ENCODE results near the gene NFYA. TPM values are rescaled to one million over a fixed set of nuclear protein-coding genes. Genes with fewer than 3 reads are reported as not detected.

Gene NFYA
- total RNA-seq, 1 experiment from 2014 or later, result 28.7 TPM

DNA sequence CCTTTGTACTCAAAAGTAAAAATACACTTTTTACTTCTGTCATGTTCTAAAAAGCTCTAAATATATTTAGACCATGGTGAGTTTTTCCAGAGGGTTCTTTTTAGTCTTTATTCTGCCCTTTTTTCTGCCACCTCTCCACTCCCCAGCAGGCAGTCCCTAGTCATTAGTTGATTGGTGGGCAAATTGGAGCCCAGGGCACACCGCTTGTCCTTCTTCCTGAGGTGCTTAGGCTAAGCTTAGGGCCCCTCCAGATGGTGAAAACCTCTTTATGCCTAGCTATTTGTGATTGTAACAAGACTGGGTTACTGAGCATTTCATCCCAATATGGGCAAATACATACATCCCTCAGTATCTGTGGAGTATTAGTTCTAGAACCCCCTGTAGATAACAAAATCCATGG lies 75.1 kb downstream of the NFYA start:
- TF ChIP-seq, protein P1, sequence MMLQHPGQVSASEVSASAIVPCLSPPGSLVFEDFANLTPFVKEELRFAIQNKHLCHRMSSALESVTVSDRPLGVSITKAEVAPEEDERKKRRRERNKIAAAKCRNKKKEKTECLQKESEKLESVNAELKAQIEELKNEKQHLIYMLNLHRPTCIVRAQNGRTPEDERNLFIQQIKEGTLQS (IDR thresholded peaks at IDR 0.05), result no peak
- TF ChIP-seq POLR2AphosphoS5 (IDR thresholded peaks at IDR 0.05; ENCODE audit: low read depth, low read length) (no peak), EGR1 (IDR thresholded peaks at IDR 0.05; ENCODE audit: low read depth) (no peak)
- H3K36me3 ChIP-seq (ENCODE audit: control insufficient read depth in 1 of 2, insufficient read depth in 2 of 2, low read length in 2 of 2), result no peaks in the 10 kb centered on the region
- H4K20me1 ChIP-seq (ENCODE audit: insufficient read depth), result no peaks in the 10 kb centered on the region
- ATAC-seq (no peak), DNase-seq (ENCODE audit: low read depth, low spot score) (no peak)
- H3K9me3 ChIP-seq (ENCODE audit: control insufficient read depth in 1 of 2, insufficient read depth in 1 of 2, low read depth in 1 of 2, low read length in 2 of 2), result no peaks in the 10 kb centered on the region
- ChIA-PET POLR2A (no interaction called here), RAD21 (ENCODE audit: low non-redundant PET in 1 of 2, low total read pairs in 2 of 2, uncharacterized antibody in 2 of 2, unreplicated experiment in 2 of 2) (no interaction called here), CTCF (no interaction called here)
- no peak overlapping the region for H3K4me3 ChIP-seq (replicated peaks in 1 of 2; ENCODE audit: low read depth in 1 of 2, low read length in 2 of 2)
- no peaks in the 10 kb centered on the region for H3K4me1 ChIP-seq (ENCODE audit: control insufficient read depth in 1 of 2, insufficient read depth in 2 of 2, low read length in 2 of 2)
- intact Hi-C loops (cut with micrococcal nuclease), result no loop called here
- no peak overlapping the region for H3K27ac ChIP-seq (ENCODE audit: low read depth, low read length)
- H2AFZ ChIP-seq (ENCODE audit: low read depth, low read length, poor library complexity, severe bottlenecking), result no peak overlapping the region
- H3K9ac ChIP-seq (ENCODE audit: low read length), result no peak overlapping the region
- H3K9me2 ChIP-seq (ENCODE audit: insufficient read depth), result no peaks in the 10 kb centered on the region
- no TSS peak for BruUV-seq (replicated peaks)
- H3K27me3 ChIP-seq (ENCODE audit: insufficient read depth, low read length), result no peaks in the 10 kb centered on the region; the same call in 1 of the 2 replicates
- H3K4me2 ChIP-seq (ENCODE audit: low read length), result no peak overlapping the region
- H3K79me2 ChIP-seq (ENCODE audit: insufficient read depth, low read length), result no peaks in the 10 kb centered on the region

Other genes starting within 250 kb of the NFYA start
- gene UNC5CL, start 33.8 kb upstream of the NFYA start, total RNA-seq (2021; ENCODE audit: unreplicated experiment), result 2.2 TPM
- not detected for gene TSPO2, start 30.5 kb upstream of the NFYA start, total RNA-seq (2021; ENCODE audit: unreplicated experiment)
- gene APOBEC2, start 19.8 kb upstream of the NFYA start, total RNA-seq (2021; ENCODE audit: unreplicated experiment), result not detected
- 28.7 TPM for gene OARD1, start 618 bp upstream of the NFYA start, total RNA-seq (2021; ENCODE audit: unreplicated experiment)
- gene TREML1, start 81.4 kb downstream of the NFYA start, total RNA-seq (2021; ENCODE audit: unreplicated experiment), result not detected
- not detected for gene TREM2, start 90.1 kb downstream of the NFYA start, total RNA-seq (2021; ENCODE audit: unreplicated experiment)
- not detected for gene TREML2, start 128.2 kb downstream of the NFYA start, total RNA-seq (2021; ENCODE audit: unreplicated experiment)
- gene TREML4, start 155.4 kb downstream of the NFYA start, total RNA-seq (2021; ENCODE audit: unreplicated experiment), result not detected
- 0.22 TPM for gene TREM1, start 213.7 kb downstream of the NFYA start, total RNA-seq (2021; ENCODE audit: unreplicated experiment)

Data from HCT116 (cell line).